OCI-LY7 (cell line): ENCODE data around the gene SLC38A4. TPM values are rescaled to one million over a fixed set of nuclear protein-coding genes. Genes with fewer than 3 reads are reported as not detected.

Experiments
- BruUV-seq: library from RNA; stranded (reverse); fragments of 400-500 nt; replicated peaks from 2 replicates; lab custom pipeline; 2021; lab: Mats Ljungman, UMichigan
- CTCF ChIA-PET: fragments of 300-600 bp; sonication (Branson Sonifier 250); formaldehyde crosslinking; loops from one replicate; lab custom pipeline; 2022; ENCODE audit warnings: antibody characterized with exemption; ENCODE audit not compliant: unreplicated experiment; lab: Charles Lee
- POLR2A ChIA-PET: fragments of 300-600 bp; sonication (Branson Sonifier 250); formaldehyde crosslinking; loops from one replicate; lab custom pipeline; 2022; ENCODE audit warnings: antibody characterized with exemption; lab: Charles Lee
- DNase-seq: peaks from one replicate; pipeline ENCODE4 v3.0.0-alpha.2; 2015; ENCODE audit warnings: low spot score
- H2AFZ ChIP-seq: fragments of 200-600 bp; sonication (generic), shearing (Covaris generic); 2 replicates; pipeline ENCODE4 v1.6.1; 2014; ENCODE audit warnings: mild to moderate bottlenecking, antibody characterized with exemption, low read length, moderate library complexity
- H3K27ac ChIP-seq: fragments of 200-600 bp; sonication (generic); 2 replicates; pipeline ENCODE4 v1.5.1; 2014; ENCODE audit warnings: mixed run types, low read depth, mild to moderate bottlenecking, moderate library complexity, low read length, inconsistent platforms; ENCODE audit not compliant: poor library complexity, severe bottlenecking
- H3K36me3 ChIP-seq: fragments of 200-600 bp; sonication (generic); 2 replicates; pipeline ENCODE4 v1.6.1; 2014; ENCODE audit warnings: mild to moderate bottlenecking, antibody characterized with exemption, low read length, moderate library complexity, mixed read lengths; ENCODE audit not compliant: insufficient read depth
- H3K4me1 ChIP-seq: fragments of 200-600 bp; sonication (generic); 2 replicates; pipeline ENCODE4 v1.5.1; 2014; ENCODE audit warnings: mild to moderate bottlenecking, low read length; ENCODE audit not compliant: insufficient read depth, poor library complexity, severe bottlenecking
- H3K4me2 ChIP-seq: fragments of 200-600 bp; sonication (generic); 2 replicates; pipeline ENCODE4 v1.6.1; 2014; ENCODE audit warnings: mild to moderate bottlenecking, low read length
- H3K4me3 ChIP-seq: fragments of 200-600 bp; sonication (generic); 2 replicates; pipeline ENCODE4 v1.5.1; 2014; ENCODE audit warnings: mild to moderate bottlenecking, low read depth, low read length; ENCODE audit not compliant: poor library complexity, severe bottlenecking
- H3K79me2 ChIP-seq: fragments of 200-600 bp; sonication (generic); 2 replicates; pipeline ENCODE4 v1.6.1; 2016; ENCODE audit warnings: low read depth, mild to moderate bottlenecking, low read length, moderate library complexity, mixed read lengths; ENCODE audit not compliant: insufficient read depth
- H3K9me2 ChIP-seq: fragments of 200-600 bp; sonication (generic); 2 replicates; pipeline ENCODE4 v1.6.1; 2016; ENCODE audit warnings: mild to moderate bottlenecking, low read length, mixed read lengths; ENCODE audit not compliant: insufficient read depth
- H3K9me3 ChIP-seq: fragments of 200-600 bp; sonication (generic); 2 replicates; pipeline ENCODE4 v1.6.1; 2014; ENCODE audit warnings: mild to moderate bottlenecking, mixed run types, low read length, mixed read lengths
- H4K20me1 ChIP-seq: fragments of 200-600 bp; sonication (generic); 2 replicates; pipeline ENCODE4 v1.6.1; 2014; ENCODE audit warnings: mild to moderate bottlenecking, antibody characterized with exemption, low read length, moderate library complexity, mixed read lengths; ENCODE audit not compliant: insufficient read depth
- CTCF ChIP-seq: fragments of 200-600 bp; sonication (generic); conservative IDR thresholded peaks from 2 replicates; pipeline ENCODE4 v1.5.1; 2014; ENCODE audit warnings: mild to moderate bottlenecking, antibody characterized with exemption, low read length, moderate library complexity, mixed read lengths
- EZH2phosphoT487 ChIP-seq: fragments of 200-600 bp; sonication (generic); IDR thresholded peaks from 2 replicates; pipeline ENCODE4 v1.6.1; 2018; ENCODE audit warnings: low read depth, borderline replicate concordance, mild to moderate bottlenecking, mixed run types, antibody characterized with exemption, low read length, moderate library complexity, mixed read lengths
- intact Hi-C: fragments of 100-400 bp; cut with micrococcal nuclease; formaldehyde crosslinking; loops from one replicate; pipeline ENCODE4 v1.10.0; 2022; ENCODE audit not compliant: unreplicated experiment
- total RNA-seq, 2 experiments: library from RNA; depleted of rRNA in 1 of 2; stranded (reverse); fragments of >200 nt in 1 of 2; shearing (Covaris generic) in 1 of 2; gene quantifications; 2 replicates each; pipeline ENCODE4 v1.2.3, GENCODE V29; 2014 to 2022

SLC38A4 gene
- total RNA-seq, 2 experiments from 2014 or later = not detected

GRCh38 chr12:46779879-46780278, 45.9 kb downstream of the SLC38A4 start:
- BruUV-seq = no TSS peak
- no peak for TF ChIP-seq EZH2phosphoT487
- TF ChIP-seq CTCF = no peak
- Histone ChIP-seq H4K20me1 (no peaks in the 10 kb centered on the region), H3K9me2 (no peaks in the 10 kb centered on the region), H3K4me2 (no peak overlapping the region), H3K4me3 (no peak overlapping the region), H3K79me2 (no peaks in the 10 kb centered on the region), H3K4me1 (no peaks in the 10 kb centered on the region), H2AFZ (no peak overlapping the region), H3K36me3 (no peaks in the 10 kb centered on the region), H3K27ac (no peak overlapping the region), H3K9me3 (no peaks in the 10 kb centered on the region)
- DNase-seq = no peak
- CTCF ChIA-PET = no interaction called here
- intact Hi-C loops = no loop called here
- POLR2A ChIA-PET = no interaction called here

GRCh38 chr12:46779063-46779462, 46.7 kb downstream of the SLC38A4 start:
- Histone ChIP-seq H3K4me3 (no peak overlapping the region), H3K9me2 (no peaks in the 10 kb centered on the region), H3K9me3 (no peaks in the 10 kb centered on the region), H2AFZ (no peak overlapping the region), H3K4me1 (no peaks in the 10 kb centered on the region), H3K27ac (no peak overlapping the region), H3K36me3 (no peaks in the 10 kb centered on the region), H3K79me2 (no peaks in the 10 kb centered on the region), H4K20me1 (no peaks in the 10 kb centered on the region), H3K4me2 (no peak overlapping the region)
- ChIA-PET CTCF (no interaction called here), POLR2A (no interaction called here)
- no peak for DNase-seq
- intact Hi-C loops = no loop called here
- no peak for TF ChIP-seq EZH2phosphoT487
- TF ChIP-seq CTCF = no peak
- BruUV-seq = no TSS peak

- no peak overlapping the region for H3K4me3 ChIP-seq
- ChIA-PET POLR2A (no interaction called here), CTCF (no interaction called here)
- no TSS peak for BruUV-seq
- no peaks in the 10 kb centered on the region for H3K4me1 ChIP-seq
- H3K36me3 ChIP-seq = no peaks in the 10 kb centered on the region
- H3K9me2 ChIP-seq = no peaks in the 10 kb centered on the region
- no peak for DNase-seq
- H3K79me2 ChIP-seq = no peaks in the 10 kb centered on the region
- H3K4me2 ChIP-seq = no peak overlapping the region
- H3K9me3 ChIP-seq = no peaks in the 10 kb centered on the region
- intact Hi-C loops = no loop called here
- TF ChIP-seq EZH2phosphoT487 = no peak
- TF ChIP-seq CTCF = no peak
- no peak overlapping the region for H3K27ac ChIP-seq
- no peaks in the 10 kb centered on the region for H4K20me1 ChIP-seq
- H2AFZ ChIP-seq = no peak overlapping the region
These were observed 47.4 kb downstream of the SLC38A4 start for GRCh38 chr12:46778415-46778814.
